HUES6 (cell line): Measurements from ENCODE around the gene ABCA3.

Source experiments
- H3K27ac ChIP-seq: 2 replicates; pipeline ENCODE4 v1.7.0; 2013; ENCODE audit warnings: low read depth, mild to moderate bottlenecking, low read length, inconsistent platforms
- H3K27me3 ChIP-seq: 2 replicates; pipeline ENCODE4 v1.6.1; 2013; ENCODE audit warnings: low read length; ENCODE audit not compliant: control insufficient read depth, insufficient read depth
- H3K36me3 ChIP-seq: 2 replicates; pipeline ENCODE4 v1.6.1; 2013; ENCODE audit warnings: low read length; ENCODE audit not compliant: control insufficient read depth, insufficient read depth
- H3K4me1 ChIP-seq: 2 replicates; pipeline ENCODE4 v1.6.1; 2013; ENCODE audit warnings: low read length; ENCODE audit not compliant: control insufficient read depth, insufficient read depth
- H3K4me3 ChIP-seq: 2 replicates; pipeline ENCODE4 v1.5.1; 2013; ENCODE audit warnings: low read depth, low read length
- H3K9ac ChIP-seq: one replicate; pipeline ENCODE4 v1.6.1; 2013; ENCODE audit warnings: mild to moderate bottlenecking, low read length
- H3K9me3 ChIP-seq: 2 replicates; pipeline ENCODE4 v1.6.1; 2013; ENCODE audit warnings: low read depth, low read length; ENCODE audit not compliant: control insufficient read depth, insufficient read depth

Gene ABCA3

GRCh38 chr16:2233046-2233775 is 107.3 kb downstream of the ABCA3 start:
- Histone ChIP-seq H3K36me3 (peaks cover 71% of the 10 kb centered on the region), H3K4me1 (peaks cover 12% of the 10 kb centered on the region), H3K9ac (no peak overlapping the region), H3K27me3 (peaks cover 24% of the 10 kb centered on the region), H3K4me3 (no peak overlapping the region), H3K27ac (no peak overlapping the region), H3K9me3 (no peaks in the 10 kb centered on the region)

GRCh38 chr16:2232094-2232990 is 108.2 kb downstream of the ABCA3 start:
- Histone ChIP-seq H3K27ac (no peak overlapping the region), H3K4me3 (no peak overlapping the region), H3K4me1 (peaks cover 7% of the 10 kb centered on the region), H3K9ac (no peak overlapping the region), H3K27me3 (peaks cover 15% of the 10 kb centered on the region), H3K36me3 (peaks cover 72% of the 10 kb centered on the region), H3K9me3 (no peaks in the 10 kb centered on the region)

- Histone ChIP-seq H3K27me3 (peaks cover 5% of the 10 kb centered on the region), H3K4me3 (no peak overlapping the region), H3K36me3 (peaks cover 76% of the 10 kb centered on the region)
These were observed 109.3 kb downstream of the ABCA3 start for GRCh38 chr16:2231016-2231931.

DNA sequence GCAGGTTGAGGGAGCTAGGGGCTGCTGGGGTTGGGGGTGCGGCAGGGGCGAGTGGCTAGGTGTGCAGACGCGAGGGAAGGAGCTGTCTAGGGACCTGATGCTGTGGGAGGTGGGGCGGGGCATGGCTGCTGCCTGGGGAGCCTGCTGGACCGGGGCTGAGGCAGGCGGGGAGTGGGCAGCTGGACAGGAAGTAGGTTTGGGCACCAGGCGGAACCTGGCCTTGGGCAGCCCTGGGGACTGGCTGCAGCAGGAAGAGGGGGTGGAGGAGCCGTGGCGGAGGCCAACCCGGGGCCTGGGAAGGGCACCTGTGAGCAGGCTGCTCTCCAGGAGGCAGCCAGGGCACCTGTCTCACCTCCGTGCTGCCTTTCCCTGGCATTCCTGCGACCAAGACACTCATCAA is 110.2 kb downstream of the ABCA3 start:
- Histone ChIP-seq H3K4me3 (no peak overlapping the region), H3K36me3 (peaks cover 75% of the 10 kb centered on the region), H3K9me3 (no peaks in the 10 kb centered on the region), H3K27me3 (no peaks in the 10 kb centered on the region), H3K9ac (no peak overlapping the region), H3K4me1 (no peaks in the 10 kb centered on the region), H3K27ac (no peak overlapping the region)

More at GRCh38 chr16:2231016-2231931, 109.3 kb downstream of the ABCA3 start:
- Histone ChIP-seq H3K9me3 (no peaks in the 10 kb centered on the region), H3K27ac (no peak overlapping the region), H3K4me1 (peaks cover 3% of the 10 kb centered on the region), H3K9ac (no peak overlapping the region)

DNA sequence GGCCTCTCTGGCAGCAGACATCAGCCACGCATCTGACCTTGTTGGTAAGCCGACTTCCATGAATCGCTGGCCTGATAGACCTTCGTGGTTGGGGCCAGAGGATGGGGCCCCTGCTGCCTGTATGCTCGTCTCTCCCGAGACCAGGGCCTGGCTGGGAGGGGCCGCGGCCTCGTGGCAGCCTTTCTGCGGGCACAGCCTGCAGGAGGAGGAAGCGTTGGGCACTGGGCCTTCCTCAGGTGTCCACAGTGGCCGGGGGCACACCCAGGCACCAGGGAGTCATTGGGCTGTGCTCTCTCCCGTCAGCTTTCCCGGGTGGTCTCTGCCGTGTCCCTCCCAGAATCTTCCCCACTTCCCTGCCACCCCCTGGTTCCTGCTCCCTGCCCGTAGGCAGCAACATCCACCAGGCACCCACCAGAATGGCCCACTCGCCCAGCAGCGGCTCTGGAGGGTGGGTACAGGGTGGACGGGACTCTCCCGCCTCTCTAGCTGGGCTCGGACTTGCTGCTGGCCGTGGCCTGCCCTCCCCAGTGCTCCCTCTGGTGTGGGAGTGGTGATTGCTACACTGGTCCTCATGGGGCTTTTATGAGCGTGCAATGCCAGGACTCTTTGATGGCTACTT is 110.8 kb downstream of the ABCA3 start:
- H3K4me1 ChIP-seq = no peaks in the 10 kb centered on the region
- peaks cover 69% of the 10 kb centered on the region for H3K36me3 ChIP-seq
- no peaks in the 10 kb centered on the region for H3K27me3 ChIP-seq
- H3K9ac ChIP-seq = no peak overlapping the region
- no peak overlapping the region for H3K27ac ChIP-seq
- no peaks in the 10 kb centered on the region for H3K9me3 ChIP-seq
- H3K4me3 ChIP-seq = no peak overlapping the region

GRCh38 chr16:2229091-2229490 is 111.4 kb downstream of the ABCA3 start:
- H3K27me3 ChIP-seq = no peaks in the 10 kb centered on the region
- H3K9ac ChIP-seq = no peak overlapping the region
- H3K36me3 ChIP-seq = peaks cover 63% of the 10 kb centered on the region

DNA sequence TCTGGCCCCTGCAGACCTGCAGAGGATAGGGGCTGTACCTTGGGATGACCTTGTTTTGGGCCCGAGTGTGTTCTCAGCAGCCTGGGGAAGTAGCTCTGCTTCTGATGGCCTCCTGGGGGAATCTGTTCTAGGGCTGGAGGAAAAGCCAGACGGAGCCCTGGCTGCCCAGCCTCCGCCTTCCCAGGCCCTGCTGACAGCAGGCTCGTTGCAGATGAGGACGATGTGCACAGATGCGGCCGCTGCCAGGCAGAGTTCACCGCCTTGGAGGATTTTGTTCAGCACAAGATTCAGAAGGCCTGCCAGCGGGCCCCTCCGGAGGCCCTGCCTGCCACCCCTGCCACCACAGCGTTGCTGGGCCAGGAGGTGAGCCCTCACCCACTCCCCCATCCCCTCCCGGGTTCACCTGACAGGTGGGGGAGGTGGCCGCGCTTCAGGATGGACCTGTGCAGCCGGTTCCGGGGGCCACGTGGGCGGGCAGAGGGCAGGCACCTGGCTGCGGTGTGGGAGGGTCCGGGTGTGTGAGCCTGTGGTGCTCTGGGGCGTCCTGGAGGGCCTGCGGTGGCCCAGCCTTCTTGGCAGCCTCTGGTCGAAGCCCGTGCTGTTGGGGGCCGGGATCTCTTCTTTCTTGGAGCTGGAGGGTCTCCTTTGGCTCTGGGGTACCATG is 112.2 kb downstream of the ABCA3 start:
- Histone ChIP-seq H3K9ac (no peak overlapping the region), H3K27ac (no peak overlapping the region), H3K4me3 (no peak overlapping the region), H3K4me1 (no peaks in the 10 kb centered on the region), H3K27me3 (no peaks in the 10 kb centered on the region), H3K36me3 (peaks cover 55% of the 10 kb centered on the region), H3K9me3 (no peaks in the 10 kb centered on the region)

More at GRCh38 chr16:2229091-2229490, 111.4 kb downstream of the ABCA3 start:
- Histone ChIP-seq H3K27ac (no peak overlapping the region), H3K9me3 (no peaks in the 10 kb centered on the region), H3K4me3 (no peak overlapping the region), H3K4me1 (no peaks in the 10 kb centered on the region)

DNA sequence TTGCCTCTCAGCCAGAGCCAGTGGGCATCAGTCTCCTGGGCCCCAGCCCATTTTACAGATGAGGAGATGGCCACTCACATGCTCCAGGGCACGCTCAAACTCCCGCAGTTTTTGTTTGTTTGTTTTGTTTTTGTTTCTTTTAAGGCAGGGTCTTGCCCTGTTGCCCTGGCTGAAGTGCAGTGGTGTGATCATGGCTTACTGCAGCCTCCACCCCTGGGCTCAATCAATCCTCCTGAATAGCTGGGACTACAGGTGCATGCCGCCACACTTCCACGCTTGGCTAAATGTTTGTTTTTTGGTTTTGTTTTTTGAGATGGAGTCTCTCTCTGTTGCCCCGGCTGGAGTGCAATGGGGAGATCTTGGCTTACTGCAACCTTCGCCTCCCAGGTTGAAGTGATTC is 113.6 kb downstream of the ABCA3 start:
- no peak overlapping the region for H3K27ac ChIP-seq
- no peak overlapping the region for H3K9ac ChIP-seq
- H3K9me3 ChIP-seq = no peaks in the 10 kb centered on the region
- no peak overlapping the region for H3K4me3 ChIP-seq
- peaks cover 42% of the 10 kb centered on the region for H3K36me3 ChIP-seq
- no peaks in the 10 kb centered on the region for H3K27me3 ChIP-seq
- no peaks in the 10 kb centered on the region for H3K4me1 ChIP-seq

DNA sequence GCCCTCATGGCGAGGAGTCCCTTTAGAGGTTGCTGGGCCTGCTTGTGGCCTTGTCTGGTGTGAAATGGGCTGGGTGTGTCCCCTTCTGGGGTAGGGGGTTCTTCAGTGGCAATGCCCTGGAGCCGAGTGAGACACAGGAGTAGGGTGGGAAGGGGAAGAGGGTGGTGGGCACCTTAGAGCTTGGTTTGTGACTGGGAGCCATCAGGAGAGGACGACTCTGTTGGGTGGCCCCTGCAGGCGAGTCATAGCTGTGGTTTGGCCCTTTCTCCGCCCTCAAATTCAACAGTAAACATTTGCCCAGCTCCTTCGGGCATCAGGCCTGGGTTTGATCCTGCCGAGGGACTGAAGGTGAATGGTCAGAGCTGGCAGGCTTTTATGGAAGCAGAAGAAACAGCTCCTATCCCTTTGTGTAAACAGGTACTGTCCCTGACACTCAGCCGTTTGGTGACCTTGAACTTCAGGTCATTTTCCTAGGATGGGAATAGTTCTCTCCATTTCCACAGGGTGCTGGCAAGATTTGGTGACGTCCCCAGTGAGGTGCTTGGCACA is 114.2 kb downstream of the ABCA3 start:
- Histone ChIP-seq H3K27me3 (no peaks in the 10 kb centered on the region), H3K4me1 (no peaks in the 10 kb centered on the region), H3K36me3 (peaks cover 36% of the 10 kb centered on the region), H3K27ac (no peak overlapping the region), H3K9me3 (no peaks in the 10 kb centered on the region), H3K4me3 (no peak overlapping the region), H3K9ac (no peak overlapping the region)
